ENCODE results near the gene PXDN. TPM values are rescaled to one million over a fixed set of nuclear protein-coding genes. Genes with fewer than 3 reads are reported as not detected.

Gene PXDN
- total and polyA plus RNA-seq, 10 of the 15 experiments (the other 5 are each of a cell fraction or from before 2014, with no cell fraction given), result 0.12 to 0.69 (median 0.23) TPM; not detected in 5

DNA sequence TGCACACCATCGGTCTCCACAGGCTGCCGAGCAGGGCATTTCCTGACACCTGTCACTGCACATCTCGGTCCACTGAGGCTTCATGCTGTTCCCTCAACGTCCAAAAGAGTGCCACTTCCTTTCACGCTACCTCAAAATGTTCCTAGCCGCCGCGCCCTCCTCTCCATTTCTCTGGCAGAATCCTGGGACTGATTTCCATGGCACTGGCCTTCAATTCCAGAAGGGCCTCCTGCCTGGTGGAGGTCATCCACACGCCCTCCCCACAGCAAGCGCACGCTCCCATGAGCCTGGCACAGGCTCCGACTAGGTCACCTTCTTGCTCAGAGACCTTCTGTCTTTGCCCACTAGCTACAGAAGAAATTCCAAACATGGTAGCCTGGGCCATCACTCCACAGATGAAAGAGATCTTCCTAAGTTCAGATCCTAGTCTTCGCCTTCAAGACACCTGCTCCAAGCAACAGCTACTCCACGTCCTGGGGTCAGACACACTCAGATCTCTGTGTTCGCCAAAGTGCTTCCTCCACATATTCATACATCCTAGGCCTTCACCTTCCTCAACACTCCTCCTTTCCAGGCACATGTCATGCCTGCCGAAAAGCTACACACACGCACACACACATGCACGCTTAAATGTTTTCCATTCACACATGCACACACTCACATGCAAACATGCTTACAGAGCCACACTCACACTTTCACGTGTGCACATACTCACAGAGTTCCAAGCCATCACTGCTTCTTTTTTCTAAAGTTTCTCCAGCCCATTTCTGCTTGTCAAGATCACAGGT, 94.0 kb downstream of the PXDN start:
- ATAC-seq (no peak), DNase-seq (ENCODE audit: low read depth, low spot score) (no peak), FAIRE-seq (no peak)
- CTCF ChIA-PET, result no interaction called here
- Histone ChIP-seq H3K4me3 (no peak overlapping the region), H3K79me2 (ENCODE audit: control insufficient read depth, insufficient read depth, low read length) (no peaks in the 10 kb centered on the region), H3K27ac (ENCODE audit: control insufficient read depth, insufficient read depth) (no peak overlapping the region), H3K9me3 (replicated peaks; ENCODE audit: control insufficient read depth, insufficient read depth, low read length) (no peaks in the 10 kb centered on the region; the same call in 1 of the 3 replicates), H3K36me3 (ENCODE audit: control insufficient read depth in 2 of 2, insufficient read depth in 2 of 2, low read length in 1 of 2) (no peaks in the 10 kb centered on the region), H3K27me3 (replicated peaks in 1 of 2; ENCODE audit: control insufficient read depth in 2 of 2, insufficient read depth in 2 of 2, low read length in 1 of 2) (no peaks in the 10 kb centered on the region), H3K9ac (ENCODE audit: control insufficient read depth, insufficient read depth, low read length) (no peak overlapping the region), H2AFZ (ENCODE audit: control insufficient read depth, low read depth, low read length) (no peak overlapping the region), H4K20me1 (ENCODE audit: control insufficient read depth, insufficient read depth) (no peaks in the 10 kb centered on the region), H3K4me2 (ENCODE audit: control insufficient read depth, insufficient read depth) (no peak overlapping the region), H3K4me1 (ENCODE audit: control insufficient read depth, insufficient read depth, low read length) (no peaks in the 10 kb centered on the region)
- TF ChIP-seq HDGF (IDR thresholded peaks at IDR 0.05) (no peak), WRNIP1 (IDR thresholded peaks at IDR 0.05; ENCODE audit: borderline replicate concordance, low read depth, low read length) (no peak), CHD1 (IDR thresholded peaks at IDR 0.05; ENCODE audit: low read depth, low read length) (no peak), TCF3 (IDR thresholded peaks at IDR 0.05; ENCODE audit: borderline replicate concordance, insufficient read depth, low read depth, low read length) (no peak), TARDBP (IDR thresholded peaks at IDR 0.05; ENCODE audit: borderline replicate concordance) (no peak), CEBPB (IDR thresholded peaks at IDR 0.05; ENCODE audit: borderline replicate concordance in 1 of 2, low read depth in 2 of 2, low read length in 2 of 2) (no peak), ZNF217 (IDR thresholded peaks at IDR 0.05) (no peak), DPF2 (IDR thresholded peaks at IDR 0.05) (no peak)
- TF ChIP-seq, protein P1, sequence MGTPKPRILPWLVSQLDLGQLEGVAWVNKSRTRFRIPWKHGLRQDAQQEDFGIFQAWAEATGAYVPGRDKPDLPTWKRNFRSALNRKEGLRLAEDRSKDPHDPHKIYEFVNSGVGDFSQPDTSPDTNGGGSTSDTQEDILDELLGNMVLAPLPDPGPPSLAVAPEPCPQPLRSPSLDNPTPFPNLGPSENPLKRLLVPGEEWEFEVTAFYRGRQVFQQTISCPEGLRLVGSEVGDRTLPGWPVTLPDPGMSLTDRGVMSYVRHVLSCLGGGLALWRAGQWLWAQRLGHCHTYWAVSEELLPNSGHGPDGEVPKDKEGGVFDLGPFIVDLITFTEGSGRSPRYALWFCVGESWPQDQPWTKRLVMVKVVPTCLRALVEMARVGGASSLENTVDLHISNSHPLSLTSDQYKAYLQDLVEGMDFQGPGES (IDR thresholded peaks at IDR 0.05), result no peak
- TF ChIP-seq, protein P2, sequence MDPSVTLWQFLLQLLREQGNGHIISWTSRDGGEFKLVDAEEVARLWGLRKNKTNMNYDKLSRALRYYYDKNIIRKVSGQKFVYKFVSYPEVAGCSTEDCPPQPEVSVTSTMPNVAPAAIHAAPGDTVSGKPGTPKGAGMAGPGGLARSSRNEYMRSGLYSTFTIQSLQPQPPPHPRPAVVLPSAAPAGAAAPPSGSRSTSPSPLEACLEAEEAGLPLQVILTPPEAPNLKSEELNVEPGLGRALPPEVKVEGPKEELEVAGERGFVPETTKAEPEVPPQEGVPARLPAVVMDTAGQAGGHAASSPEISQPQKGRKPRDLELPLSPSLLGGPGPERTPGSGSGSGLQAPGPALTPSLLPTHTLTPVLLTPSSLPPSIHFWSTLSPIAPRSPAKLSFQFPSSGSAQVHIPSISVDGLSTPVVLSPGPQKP (IDR thresholded peaks at IDR 0.05; ENCODE audit: low read depth, low read length), result no peak
- POLR2A ChIA-PET, result no interaction called here
- RAD21 ChIA-PET (ENCODE audit: unreplicated experiment), result no interaction called here
- BruUV-seq (replicated peaks), result no TSS peak
- 39% methylated on average over 15 of the region's 19 CpGs for WGBS (ENCODE audit: insufficient coverage, insufficient replicate concordance, low lambda C conversion rate, missing lambda C conversion rate)
- intact Hi-C loops (cut with micrococcal nuclease; ENCODE audit: unreplicated experiment), result no loop called here
- in situ Hi-C loops (cut with MboI), result no loop called here
- SMC1A ChIA-PET (ENCODE audit: uncharacterized antibody, unreplicated experiment), result no interaction called here

Measured in GM12878 (cell line).